ENCODE results near the gene MED29. TPM values are rescaled to one million over a fixed set of nuclear protein-coding genes. Genes with fewer than 3 reads are reported as not detected.

Gene MED29
- total RNA-seq, 1 donor from 2014 or later: 36.3 TPM

DNA sequence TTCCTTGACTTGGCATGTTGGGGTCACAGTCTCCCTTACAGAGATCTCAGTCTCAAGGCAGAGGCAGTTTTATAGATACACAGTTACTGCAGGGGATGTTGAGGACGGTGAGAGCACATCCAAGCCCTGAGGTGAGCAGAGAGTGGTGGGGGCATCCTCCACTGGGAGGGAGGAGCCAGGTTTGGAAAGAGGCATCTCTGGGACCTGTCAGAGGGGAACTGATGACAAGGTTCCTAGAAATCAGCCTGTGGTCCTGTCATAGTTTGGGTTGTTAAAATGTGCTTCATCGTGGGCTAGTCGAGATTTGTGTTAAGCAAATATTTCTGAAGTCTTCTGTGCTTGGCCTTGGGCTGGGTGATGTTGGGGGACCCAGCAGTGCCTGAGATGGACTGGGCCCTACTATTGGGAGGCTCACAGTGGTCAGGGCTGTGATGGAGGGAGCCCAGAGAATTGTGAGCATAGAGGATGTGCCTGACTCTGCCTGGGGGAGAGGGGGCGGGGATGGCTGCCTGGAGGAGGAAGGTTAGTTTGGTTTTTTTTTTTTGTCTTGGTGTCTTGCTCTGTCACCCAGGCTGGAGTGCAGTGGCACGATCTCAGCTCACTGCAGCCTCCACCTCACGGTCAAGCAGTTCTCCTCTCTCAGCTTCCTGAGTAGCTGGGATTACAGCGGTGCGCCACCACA is 58.1 kb downstream of the MED29 start:
- DNase-seq (ENCODE audit: low spot score, unreplicated experiment): no peak
- no peaks in the 10 kb centered on the region for H3K9me3 Mint-ChIP-seq (ENCODE audit: low read depth)
- peaks cover 16% of the 10 kb centered on the region for H3K4me1 Mint-ChIP-seq (ENCODE audit: low read depth)
- no peak overlapping the region for H3K4me3 Mint-ChIP-seq (ENCODE audit: low read depth)
- peak overlapping the region; percentile 82 for H3K27ac Mint-ChIP-seq
- no peaks in the 10 kb centered on the region for H3K27me3 Mint-ChIP-seq
- no peak for TF ChIP-seq CTCF (IDR thresholded peaks at IDR 0.05; ENCODE audit: unreplicated experiment)
- H3K36me3 Mint-ChIP-seq (ENCODE audit: insufficient read depth): peaks cover 18% of the 10 kb centered on the region

Small RNAs within 50 kb of the gene (microRNA-seq; reads per million reads assigned to microRNA genes)
- not detected for gene MIR4530 (ENCODE audit: borderline number of aligned reads, unreplicated experiment)

Other genes with a start within 250 kb of the MED29 start
- 0.89 and 0.93 TPM in 2 replicates for gene NCCRP1, start 194.4 kb upstream of the MED29 start, total RNA-seq
- gene SYCN, start 187.1 kb upstream of the MED29 start, total RNA-seq: not detected in 2 replicates
- not detected in 2 replicates for gene IFNL3, start 146.4 kb upstream of the MED29 start, total RNA-seq
- gene IFNL4, start 142.5 kb upstream of the MED29 start, total RNA-seq: not detected in 2 replicates
- gene IFNL2, start 123.0 kb upstream of the MED29 start, total RNA-seq: not detected in 2 replicates
- not detected in 2 replicates for gene IFNL1, start 95.0 kb upstream of the MED29 start, total RNA-seq
- 4.8 and 5.2 TPM in 2 replicates for gene LRFN1, start 70.5 kb upstream of the MED29 start, total RNA-seq
- not detected in 2 replicates for gene GMFG, start 55.3 kb upstream of the MED29 start, total RNA-seq
- gene SAMD4B, start 49.0 kb upstream of the MED29 start, total RNA-seq: 140 and 152 TPM in 2 replicates
- gene PAF1, start 272 bp upstream of the MED29 start, total RNA-seq: 49.4 and 49.5 TPM in 2 replicates
- 10.5 and 10.6 TPM in 2 replicates for gene ZFP36, start 15.5 kb downstream of the MED29 start, total RNA-seq
- 162 and 170 TPM in 2 replicates for gene PLEKHG2, start 21.3 kb downstream of the MED29 start, total RNA-seq
- 1,449 and 1,510 TPM in 2 replicates for gene RPS16, start 44.6 kb downstream of the MED29 start, total RNA-seq
- gene SUPT5H, start 54.2 kb downstream of the MED29 start, total RNA-seq: 170 and 171 TPM in 2 replicates
- 79.3 TPM in 2 replicates for gene TIMM50, start 89.5 kb downstream of the MED29 start, total RNA-seq
- 0.93 and 1.1 TPM in 2 replicates for gene DLL3, start 107.6 kb downstream of the MED29 start, total RNA-seq
- gene SELENOV, start 123.8 kb downstream of the MED29 start, total RNA-seq: 5.1 and 6.5 TPM in 2 replicates
- 1.8 and 2.0 TPM in 2 replicates for gene EID2B, start 141.5 kb downstream of the MED29 start, total RNA-seq
- 21.0 and 24.1 TPM in 2 replicates for gene EID2, start 148.8 kb downstream of the MED29 start, total RNA-seq
- not detected in 2 replicates for gene LGALS13, start 211.1 kb downstream of the MED29 start, total RNA-seq

Data from progenitor cell of endocrine pancreas (in vitro differentiated cells).